Middle frontal gyrus (tissue), 1 donor: Measurements from ENCODE around the gene SNAP47.
"Not testable (repeated sequence)": the region's sequence is repeated elsewhere in the genome, so short reads cannot be mapped to it uniquely, and the experiment has no call there.

ENCODE experiments used
- DNase-seq: peaks from one replicate; pipeline ENCODE4 v3.0.0-alpha.2; 2015; ENCODE audit warnings: low spot score; ENCODE audit errors: extremely low spot score

SNAP47 gene, protein sequence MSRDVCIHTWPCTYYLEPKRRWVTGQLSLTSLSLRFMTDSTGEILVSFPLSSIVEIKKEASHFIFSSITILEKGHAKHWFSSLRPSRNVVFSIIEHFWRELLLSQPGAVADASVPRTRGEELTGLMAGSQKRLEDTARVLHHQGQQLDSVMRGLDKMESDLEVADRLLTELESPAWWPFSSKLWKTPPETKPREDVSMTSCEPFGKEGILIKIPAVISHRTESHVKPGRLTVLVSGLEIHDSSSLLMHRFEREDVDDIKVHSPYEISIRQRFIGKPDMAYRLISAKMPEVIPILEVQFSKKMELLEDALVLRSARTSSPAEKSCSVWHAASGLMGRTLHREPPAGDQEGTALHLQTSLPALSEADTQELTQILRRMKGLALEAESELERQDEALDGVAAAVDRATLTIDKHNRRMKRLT

DNA sequence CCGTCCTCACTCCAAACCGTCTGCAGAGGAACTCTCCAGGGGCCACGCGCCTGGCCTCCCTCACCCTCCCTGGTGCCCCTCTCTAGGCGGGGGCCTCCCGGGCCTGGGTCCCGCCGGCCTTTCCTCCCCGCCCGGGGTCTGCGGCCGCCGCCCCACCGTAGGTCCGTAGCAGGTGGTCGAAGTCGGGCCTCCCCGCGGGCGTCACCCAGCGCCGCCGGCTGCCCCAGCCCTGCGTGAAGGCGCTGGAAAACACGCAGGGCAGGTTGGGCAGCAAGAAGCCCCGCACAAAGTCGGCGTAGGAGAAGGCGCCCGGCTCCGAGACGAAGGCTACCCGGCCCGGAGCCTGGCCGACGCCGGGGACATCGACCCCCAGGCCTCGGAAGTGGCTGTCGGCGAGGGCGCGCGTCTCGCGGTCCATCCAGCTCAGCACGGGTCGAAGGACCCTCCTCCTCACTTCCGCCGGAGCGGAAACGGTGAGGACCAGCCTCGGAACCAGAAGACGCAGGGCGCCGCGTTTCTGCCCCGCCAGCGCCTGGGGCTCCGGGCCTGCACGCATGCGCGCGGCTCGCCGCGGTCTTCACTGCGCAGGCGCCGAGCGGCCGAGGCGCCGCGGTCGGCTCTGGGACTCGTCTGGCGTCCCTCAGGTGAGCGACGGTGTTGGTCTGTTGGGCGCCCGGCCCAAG is at the start of gene SNAP47, which contains the start of gene JMJD4:
Gene SNAP47, plus strand, starts transcription at position 580 of the 683 bp plus-strand sequence. CDS start 12,302 bp downstream, outside the sequence.
Gene JMJD4, minus strand, starts transcription at position 447 of the 683 bp plus-strand sequence. Its CDS starts 29 bp downstream, at position 418.
- peak; percentile 81 for DNase-seq

DNA sequence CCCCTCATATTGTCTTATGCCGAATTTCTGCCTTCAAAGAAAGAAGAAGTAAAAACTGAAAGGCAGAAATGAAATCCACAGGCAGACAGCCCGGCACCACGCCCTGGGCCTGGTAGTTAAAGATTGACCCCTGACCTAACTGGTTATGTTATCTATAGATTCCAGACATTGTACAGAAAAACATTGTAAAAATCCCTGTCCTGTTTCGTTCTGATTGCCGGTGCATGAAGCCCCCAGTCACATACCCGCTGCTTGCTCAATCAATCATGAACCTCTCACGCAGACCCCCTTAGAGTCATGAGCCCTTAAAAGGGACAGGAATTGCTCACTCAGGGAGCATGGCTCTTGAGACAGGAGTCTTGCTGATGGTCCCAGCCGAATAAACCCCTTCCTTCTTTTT is 49.4 kb upstream of the SNAP47 start:
- no peak for DNase-seq

DNA sequence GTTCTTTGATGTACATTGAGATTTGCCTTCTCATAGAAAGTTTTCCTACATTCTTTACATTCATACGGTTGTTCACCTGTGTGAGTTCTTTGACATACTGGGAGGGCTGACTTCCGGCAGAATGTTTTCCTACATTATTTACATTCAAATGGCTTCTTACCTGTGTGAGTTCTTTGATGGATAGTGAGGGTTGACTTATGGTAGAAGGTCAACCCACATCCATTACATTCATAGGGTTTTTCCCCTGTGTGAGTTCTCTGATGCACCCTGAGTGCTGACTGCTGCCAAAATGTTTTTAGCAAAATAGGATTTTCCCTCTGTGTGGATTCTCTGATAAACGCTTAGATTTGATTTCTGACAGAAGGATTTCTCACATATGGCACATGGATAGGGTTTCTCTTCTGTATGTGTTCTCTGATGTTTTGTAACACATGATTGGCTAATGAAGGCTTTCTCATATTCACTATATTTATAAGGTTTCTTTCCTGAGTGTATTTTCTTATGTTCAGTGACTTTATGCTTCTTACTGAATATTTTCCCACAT is 37.8 kb upstream of the SNAP47 start:
- DNase-seq: no peak

DNA sequence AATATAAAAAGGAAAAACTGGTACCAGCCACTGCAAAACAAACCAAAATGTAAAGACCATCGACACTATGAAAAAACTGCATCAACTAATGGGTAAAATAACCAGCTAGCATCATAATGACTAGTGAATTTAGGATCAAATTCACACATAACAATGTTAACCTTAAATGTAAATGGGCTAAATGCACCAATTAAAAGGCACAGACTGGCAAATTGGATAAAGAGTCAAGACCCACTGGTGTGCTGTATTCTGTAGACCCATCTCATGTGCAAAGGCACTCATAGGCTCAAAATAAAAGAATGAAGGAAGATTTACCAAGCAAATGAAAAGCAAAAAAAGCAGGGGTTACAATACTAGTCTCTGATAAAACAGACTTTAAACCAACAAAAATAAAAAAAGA is 33.6 kb upstream of the SNAP47 start:
- DNase-seq: not testable (repeated sequence)

DNA sequence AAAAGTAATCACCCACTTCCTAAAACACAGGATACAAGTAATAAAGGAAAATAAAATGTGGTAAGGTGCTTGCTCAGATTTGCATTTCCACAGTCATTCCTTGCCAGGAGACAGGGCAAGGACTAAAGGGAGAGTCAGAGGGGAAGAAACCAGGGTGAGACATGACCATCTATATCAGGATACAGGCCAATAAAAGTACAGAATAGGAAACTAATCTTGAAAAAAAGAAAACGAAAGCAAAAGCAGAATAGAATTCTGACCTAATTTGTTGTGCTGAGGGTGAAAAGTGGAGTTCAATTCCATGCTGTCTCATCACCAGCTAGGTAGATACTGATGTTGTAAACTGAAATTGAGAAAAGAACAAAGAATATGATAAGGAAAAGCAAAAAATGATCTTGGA is 27.4 kb upstream of the SNAP47 start:
- no peak for DNase-seq

DNA sequence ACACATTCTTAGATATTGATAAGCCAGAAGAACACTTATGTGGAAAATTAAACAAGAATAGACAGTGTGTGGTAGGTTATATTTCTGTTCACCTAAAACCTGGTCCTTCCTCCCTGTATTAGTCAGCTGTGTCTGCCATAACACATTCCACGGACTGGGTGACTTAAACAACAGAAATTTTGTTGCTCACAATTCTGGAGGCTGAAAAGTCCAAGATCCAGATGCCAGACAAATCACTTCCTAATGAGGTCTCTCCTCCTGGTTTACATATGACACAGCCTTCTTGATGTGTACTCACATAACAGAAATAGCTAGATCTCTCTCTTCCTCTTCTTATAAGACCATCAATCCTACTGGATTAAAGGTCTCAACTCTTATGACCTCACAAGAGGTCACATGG is 25.8 kb upstream of the SNAP47 start:
- DNase-seq: no peak

DNA sequence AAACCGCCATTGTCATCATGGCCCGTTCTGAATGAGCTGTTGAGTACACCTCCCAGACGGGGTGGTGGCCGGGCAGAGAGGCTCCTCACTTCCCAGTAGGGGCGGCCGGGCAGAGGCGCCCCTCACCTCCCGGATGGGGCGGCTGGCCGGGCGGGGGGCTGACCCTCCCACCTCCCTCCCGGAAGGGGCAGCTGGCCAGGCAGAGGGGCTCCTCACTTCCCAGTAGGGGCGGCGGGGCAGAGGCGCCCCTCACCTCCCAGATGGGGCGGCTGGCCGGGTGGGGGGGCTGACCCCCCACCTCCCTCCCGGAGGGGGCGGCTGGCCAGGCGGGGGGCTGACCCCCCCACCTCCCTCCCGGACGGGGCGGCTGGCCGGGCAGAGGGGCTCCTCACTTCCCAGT is 24.8 kb upstream of the SNAP47 start:
- DNase-seq: not testable (repeated sequence)

DNA sequence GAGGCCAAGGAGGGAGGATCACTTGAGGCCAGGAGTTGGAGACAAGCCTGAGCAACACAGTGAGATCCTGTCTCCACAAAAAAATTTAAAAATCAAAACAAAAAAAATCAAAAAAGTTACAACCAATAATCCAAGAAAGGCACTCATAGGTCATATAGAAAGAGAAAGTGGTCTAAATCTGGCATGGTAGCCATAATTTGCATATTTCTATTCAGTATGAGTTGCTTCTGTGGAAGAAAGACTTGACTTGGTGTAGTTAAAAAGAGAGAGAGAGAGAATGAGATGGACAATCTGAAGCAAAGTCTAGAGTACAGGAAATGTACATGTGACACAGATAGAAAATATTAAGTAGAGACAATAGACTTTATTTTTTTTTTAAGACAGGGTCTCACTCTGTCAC is 22.6 kb upstream of the SNAP47 start:
- no peak for DNase-seq

DNA sequence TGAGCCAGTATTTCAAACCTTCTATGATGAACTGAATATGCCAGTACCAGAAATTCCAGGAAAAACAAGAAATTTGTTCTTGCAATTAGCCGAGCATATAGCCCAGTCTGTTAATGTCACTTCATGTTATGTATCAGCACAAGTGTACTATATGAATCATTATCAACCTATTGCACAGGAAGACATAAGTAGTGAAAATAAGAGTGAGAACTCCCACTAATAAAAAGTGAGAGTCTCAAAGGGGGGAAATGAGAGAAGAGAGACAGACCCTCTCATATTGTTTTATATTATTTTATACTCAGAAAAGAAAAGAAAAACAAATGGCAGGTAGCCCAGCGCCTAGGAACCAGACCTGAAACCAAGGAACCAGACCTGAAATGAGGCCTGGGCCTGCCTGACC is 16.3 kb upstream of the SNAP47 start:
- DNase-seq: no peak

DNA sequence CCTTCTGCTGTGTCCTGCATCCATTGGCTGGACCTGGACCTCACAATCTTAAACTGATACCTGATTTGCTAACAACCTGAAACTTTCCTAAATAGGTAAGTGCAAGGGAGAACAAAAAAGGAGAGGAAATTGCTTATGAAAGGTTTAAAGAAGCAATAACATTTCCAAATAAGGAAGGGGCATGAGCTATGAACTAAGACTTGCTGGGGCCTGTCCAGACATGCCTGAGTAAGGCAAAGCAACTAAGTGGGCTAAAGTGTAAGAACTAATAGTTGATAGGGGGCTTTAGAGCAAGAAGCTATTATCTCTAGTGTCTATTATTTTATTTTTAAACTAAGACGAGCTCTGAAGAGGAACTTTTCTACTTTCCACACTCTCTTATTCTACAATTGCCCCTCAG is 11.8 kb upstream of the SNAP47 start:
- DNase-seq: no peak

DNA sequence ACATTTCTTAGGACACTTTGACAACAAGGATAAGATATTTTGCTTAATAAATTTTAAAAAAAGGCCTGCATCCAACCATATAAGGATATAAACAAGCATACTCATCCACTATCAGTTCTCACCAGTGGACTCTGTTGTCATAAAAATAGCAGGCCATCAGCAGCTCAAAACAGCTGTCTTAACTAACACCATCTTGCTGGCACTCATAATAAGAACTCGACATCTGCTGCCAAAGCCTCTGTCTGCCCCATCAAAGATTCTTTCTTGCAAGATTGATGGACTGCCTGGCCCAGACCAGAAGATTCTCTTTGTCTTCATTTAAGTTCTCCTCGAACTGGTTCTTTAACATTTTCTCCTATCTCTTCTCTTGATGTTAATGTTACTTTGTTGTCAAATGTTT is 10.2 kb upstream of the SNAP47 start:
- DNase-seq: no peak

DNA sequence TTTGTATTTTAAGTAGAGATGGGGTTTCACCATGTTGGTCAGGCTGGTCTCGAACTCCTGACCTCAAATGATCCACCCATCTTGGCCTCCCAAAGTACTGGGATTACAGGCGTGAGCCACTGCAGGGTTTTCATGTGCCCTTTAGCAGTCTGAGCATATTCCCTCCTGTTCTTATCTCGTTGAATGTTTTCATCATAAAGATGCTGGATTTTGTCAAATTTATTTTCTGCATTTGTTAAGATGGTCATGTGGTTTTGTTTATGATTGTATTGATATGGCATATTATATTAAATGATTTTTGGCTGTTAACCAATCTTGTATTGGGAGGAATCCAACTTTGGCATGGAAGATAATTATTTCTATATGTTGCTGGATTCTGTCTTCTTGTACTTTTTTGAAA is 8.9 kb upstream of the SNAP47 start:
- no peak for DNase-seq

DNA sequence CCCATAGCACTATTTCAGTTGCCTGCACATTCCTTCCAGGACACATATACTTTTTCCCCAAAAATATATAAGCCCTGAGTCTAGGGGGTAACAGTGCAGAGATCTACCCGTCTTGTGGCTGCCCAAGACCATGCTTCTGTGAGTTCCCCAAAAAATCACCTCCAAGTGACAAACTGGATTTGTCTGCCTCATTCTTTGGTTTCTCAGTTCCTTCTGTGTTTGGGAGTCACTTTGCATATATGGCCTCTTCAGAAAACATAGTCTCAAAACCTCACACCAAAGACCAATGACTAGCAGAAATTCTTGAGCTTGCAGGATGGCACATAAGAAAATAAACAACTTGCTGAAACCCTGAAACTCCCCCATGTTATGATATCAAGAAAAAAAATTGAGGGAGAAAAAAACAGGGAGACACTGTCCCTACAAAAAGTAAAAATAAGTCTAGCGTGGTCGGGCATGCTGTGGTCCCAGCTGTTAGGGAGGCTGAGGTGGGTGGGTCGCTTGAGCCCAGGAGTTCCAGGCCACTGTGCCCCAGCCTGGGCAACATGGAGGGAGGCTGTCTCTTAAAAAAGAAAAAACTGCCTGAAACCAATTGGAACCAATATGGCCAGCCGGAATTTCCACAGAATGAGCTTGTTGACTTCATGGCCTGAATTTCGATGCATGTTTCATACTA is 8.2 kb upstream of the SNAP47 start:
- DNase-seq: no peak

DNA sequence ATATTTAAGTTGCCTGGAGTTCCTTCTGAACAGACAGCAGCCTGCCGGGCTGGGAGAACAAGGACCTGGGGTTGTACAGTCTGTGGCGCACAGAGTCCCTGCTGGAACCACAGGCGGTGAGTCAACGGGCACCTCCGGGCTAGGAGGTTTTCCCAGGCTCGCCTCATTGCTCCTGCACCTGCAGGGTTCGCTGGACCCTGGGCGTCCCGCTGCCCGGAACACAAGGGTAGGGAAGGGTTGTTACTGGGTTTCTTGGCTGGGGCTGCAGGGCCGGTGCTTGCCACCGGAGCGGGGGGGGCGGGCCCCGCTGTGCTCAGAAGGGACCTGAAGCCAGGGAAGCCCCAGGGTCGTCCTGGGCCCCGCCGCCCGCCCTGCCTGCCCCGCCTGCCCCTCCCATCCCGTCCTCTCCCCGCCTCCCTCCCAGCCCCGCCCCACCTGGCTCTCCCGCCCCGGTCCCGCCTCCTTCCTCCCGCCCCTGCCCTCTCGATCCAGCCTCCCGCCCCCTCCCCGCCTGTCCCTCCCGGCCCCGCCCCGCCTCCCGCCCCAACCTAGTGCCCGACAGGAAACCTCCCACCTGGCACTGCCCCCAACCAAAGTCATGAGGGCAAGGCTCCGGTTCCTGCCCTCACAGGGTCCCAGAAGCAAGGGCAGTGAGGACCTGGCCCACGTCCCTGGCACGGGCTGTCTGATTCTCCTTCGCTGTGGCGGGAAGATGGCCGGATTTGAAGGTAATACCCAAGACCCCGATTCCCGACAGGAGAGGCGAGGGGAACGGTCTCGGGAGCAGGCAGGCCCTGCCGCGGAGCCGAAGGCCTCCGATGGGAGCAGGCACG is 7.0 kb upstream of the SNAP47 start:
- DNase-seq: no peak

DNA sequence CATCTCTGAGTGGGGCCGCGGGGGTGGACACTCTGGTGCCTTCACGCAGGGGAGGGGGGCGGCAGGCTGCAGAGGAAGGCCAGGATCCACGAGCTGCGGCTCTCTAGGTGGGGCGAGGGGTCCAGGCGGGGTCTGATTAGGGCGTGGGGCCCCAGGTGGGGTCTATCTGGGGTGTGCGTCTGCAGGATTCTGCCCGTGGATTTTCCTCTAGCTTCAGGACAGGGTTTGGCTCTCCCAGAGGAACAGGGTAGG is 6.4 kb upstream of the SNAP47 start:
- no peak for DNase-seq

DNA sequence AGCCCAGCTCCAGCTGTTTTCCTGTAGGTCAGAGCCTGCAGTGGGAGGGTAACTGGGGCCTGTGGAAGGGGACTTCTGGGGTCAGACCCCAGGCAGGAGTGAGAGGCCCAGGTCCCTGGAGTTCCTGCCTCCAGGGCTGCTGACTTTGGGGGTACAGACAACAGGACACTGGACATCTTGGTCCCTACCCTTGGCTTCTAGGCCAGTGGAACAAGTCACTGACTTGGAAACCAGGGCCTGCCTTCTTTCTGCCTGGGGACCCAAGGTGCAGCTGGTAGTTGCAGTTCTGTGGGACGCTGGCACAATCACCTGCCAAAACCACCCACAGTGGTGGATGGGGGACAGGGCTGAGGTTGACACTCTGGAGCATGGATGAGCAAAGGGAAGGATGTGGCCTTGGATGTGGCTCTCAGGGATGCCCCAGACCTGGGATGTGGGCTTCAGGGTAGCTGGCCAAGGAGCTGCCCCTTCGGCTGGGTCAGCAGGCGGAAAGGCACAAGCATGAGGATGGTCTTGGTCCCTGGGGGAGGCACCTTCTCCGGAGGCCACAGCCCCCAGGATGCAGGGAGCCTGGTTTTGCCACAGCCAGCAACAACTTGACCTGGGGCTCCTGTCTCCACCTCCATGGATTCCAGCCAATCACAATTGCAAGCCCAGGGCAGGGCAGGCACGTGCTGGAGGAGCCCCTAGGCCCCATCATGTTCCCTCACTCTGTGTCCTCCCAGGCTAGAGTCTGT is 5.9 kb upstream of the SNAP47 start:
- DNase-seq: no peak

DNA sequence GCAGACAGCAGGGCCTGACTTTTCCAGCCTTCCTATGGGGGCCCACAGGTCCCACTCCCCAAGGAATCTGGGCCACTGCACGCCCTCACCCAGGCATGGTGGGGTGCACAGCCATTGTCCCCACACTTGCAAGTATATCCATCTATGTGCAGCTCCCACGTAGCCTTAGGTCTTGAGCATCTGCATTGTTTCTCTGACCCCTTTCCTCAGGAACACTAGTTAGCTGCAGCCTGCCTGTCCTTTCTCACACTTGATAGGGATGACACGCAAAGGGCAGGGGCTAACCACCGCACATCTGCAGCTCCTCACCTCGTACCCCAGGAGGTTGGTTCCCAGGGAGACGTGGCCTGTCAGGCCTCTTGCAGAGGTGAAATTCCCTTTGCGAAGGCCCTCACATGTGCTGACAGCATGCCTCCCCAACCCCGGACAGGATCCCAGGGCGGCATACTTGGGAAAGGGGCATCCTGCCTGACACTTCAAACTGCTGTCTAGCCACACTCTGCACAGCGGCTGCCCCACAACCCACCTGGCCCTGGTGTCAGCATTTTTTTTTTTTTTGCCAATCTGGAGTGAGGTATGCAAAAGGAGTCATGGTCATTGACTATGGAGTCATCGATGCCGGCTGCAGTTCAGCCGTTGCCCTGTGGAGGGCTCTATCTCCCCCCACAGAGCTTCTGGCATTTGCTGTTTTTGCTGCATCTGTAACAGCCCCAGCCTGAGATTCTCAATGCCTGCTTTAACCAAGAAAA is 5.2 kb upstream of the SNAP47 start:
- DNase-seq: peak; percentile 30

DNA sequence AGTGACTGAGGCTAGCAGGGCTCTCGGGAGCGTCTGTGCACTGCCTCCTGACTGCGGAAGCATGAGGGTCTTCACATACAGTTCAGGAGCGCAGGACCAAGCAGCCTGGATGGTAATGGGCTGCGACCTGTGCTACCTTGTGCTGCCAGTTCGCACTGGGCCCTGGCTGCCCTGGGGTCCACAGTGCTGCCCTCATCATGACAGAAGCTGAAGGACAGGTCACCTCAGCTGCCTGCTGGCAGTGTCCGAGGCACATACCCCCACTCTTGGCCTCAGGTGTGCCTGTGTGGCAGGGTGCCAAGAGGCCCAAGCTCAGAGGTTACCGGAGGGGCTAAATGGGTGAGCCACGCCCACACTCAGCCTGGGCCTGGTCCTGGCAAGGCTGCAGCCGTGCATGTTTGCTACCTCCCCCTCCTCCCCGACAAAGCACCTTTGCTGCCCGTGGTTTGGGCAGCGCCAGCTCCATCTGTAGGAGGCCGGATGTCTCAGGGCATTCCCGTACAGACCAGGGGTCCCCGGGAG is 4.5 kb upstream of the SNAP47 start:
- no peak for DNase-seq

DNA sequence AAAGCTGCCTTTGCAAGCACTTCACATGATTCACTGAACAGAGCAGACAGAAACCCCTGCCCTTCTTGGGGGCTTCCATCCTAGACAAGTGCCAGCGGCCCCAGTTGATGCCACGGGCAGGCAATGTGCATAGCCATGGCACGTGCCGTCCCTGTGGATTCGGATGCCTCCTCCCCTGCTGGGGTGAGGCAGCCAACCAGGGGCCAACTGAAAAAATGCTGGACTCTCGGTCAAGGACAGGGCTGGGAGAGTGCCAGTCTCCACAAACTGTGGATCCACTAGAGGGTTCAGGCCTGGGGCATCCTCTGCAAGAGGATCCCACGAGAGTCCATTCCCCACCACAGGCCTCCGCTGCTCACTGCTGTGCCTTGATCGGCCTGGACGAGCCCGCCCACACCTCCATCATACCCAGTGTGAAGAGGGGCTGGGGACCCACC is 4.0 kb upstream of the SNAP47 start:
- no peak for DNase-seq
